NOMO-1 treated with DMSO at 0.1 percent for 48 hours (cell line): ENCODE measurements around the gene NAV3.
A peak's percentile ranks its signal among the peaks of the same experiment; 100 is the strongest.

ENCODE experiments used
- DNase-seq: peaks from one replicate; lab custom pipeline; 2025; ENCODE audit not compliant: unreplicated experiment; lab: John Stamatoyannopoulos, UW

Gene NAV3

DNA sequence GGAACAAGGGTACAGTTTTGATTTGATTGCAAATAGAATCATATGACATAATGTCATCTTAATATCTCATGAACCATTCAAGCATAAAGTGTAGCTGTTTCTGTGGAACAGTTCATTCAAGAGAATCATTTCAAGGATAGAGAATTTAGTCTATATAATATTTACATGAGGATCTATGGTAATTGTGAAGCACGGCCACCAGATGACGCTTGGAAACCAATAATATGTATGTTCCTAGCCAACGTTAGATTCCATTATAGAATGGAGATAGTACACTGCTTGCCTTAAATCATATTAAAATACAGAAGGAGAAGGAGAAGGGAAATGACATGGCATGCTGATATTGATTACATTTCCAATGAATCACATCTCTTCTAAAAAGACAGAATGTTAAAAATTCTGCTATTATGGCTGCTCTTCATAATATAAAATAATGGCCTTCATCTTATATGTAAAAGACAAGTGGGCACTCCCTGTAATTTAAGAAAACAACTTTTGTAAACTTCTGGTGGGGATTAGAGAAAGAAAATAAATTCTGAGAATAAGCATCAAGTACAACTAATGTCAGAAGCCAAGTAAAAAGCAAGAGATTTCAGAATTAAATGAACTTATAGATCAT lies 351.0 kb downstream of the NAV3 start:
- peak; percentile 6 for DNase-seq

DNA sequence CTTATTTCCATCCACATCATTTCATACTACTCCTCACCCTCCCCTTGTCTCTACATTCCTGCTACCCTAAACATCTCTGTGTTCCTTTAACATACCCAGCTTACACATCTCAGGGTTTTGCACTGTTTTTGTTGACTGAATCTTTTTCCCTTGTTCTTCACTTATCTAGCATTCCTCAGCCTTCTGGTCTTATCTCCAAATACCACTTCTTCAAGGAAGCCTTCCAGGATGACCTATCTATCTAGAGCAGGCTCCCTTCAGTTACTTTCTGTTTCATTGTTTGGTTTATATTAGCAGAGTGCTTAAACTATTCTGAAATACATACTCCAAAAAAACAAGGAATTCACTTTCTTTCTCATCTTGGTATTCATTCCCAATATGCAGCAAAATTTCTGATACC lies 353.1 kb downstream of the NAV3 start:
- DNase-seq: no peak

DNA sequence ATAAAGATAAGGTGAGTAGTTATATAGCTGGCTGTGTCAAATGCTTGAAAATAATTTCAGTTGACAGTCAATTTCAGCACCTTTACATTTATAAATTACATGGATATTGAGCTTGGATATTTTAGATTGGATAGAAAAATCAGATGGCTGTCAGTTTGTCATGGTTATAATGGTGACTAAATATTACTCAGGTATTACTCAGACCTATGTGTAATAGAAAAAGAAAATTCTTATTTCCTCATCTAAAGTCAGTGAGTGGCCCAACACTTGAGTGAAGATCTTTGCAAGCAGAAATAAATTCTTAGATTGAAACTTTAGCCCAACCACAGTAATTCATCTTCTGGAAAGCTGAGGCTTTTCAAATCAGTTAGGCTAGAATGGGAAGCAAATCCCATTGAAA lies 354.4 kb downstream of the NAV3 start:
- no peak for DNase-seq

DNA sequence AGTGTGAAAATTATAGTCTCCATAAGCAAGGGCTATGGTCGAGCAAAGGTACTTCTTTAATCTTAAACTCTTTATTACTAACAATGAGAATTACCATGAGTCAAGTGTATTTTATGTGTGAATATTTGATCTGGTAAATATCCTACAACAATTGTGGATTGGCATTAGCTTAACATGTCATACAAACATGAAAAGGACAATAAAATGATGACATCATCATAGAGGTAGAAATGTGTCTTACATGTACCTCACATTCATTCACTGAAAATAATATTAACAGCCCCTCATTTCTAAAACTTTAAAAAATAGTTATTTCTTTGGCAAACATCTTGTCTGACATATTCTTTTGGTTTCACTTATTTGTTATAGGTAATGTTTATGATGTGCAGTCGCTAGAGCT lies 355.0 kb downstream of the NAV3 start:
- no peak for DNase-seq

- DNase-seq: no peak
Measured at GRCh38 chr12:78186670-78187069, 356.0 kb downstream of the NAV3 start.

DNA sequence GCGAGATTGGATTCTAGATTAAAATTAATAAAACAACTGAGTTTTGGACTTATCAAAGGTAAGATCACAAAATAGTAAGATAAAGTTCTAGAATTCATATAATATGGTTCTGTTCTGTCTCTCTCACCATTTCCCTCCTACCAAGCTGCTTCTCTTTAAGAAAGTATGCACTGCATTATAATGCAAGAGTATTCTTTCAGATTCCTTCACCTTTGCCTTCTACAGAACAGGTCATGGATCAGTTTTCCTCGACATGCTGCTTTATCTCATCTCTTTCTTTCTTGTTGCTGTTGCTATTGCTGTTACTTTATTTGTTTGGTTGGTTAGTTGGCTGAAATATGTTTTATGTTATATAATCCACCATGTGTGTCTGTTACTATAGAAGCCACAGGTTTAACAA lies 357.0 kb downstream of the NAV3 start:
- no peak for DNase-seq

GRCh38 chr12:78189656-78190055 lies 359.0 kb downstream of the NAV3 start:
- no peak for DNase-seq

- no peak for DNase-seq
Measured at GRCh38 chr12:78191611-78192010, 360.9 kb downstream of the NAV3 start.

DNA sequence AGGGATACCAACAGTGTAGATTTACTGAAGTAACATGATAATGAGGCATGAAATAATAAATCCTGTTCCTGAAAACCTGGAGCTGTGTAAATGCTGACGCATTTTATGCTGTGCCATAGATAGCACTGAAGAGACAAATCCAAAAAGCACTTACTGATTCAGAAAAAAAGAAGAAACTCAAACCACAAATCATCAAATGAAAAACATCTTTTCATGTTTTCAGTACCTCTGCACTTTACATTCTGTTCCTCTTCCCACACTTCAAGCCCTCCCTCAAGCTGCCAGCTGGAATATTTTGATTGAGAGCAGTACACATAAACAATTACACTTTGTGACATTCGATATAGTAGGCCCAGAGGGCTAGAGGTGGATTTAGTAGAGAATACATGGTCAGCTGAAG lies 362.3 kb downstream of the NAV3 start:
- no peak for DNase-seq

DNA sequence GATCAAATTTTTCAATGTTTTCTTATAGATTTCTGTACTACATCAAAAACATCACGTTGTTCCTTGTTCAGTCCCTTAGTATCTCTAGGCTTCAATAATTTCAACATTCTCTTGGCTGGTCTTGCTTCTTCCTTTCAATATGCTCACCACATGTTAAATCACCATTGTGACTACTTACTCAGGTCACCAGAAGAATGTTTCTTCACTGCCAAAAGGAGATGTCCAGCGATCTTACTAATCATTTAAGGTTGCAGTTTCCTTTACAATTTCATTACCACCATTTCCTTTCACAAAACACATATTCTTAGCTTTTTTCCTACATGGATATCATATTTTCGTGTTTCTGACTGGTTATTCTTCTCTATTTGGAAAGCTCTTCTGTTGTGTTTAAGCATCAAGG lies 363.8 kb downstream of the NAV3 start:
- DNase-seq: no peak

DNA sequence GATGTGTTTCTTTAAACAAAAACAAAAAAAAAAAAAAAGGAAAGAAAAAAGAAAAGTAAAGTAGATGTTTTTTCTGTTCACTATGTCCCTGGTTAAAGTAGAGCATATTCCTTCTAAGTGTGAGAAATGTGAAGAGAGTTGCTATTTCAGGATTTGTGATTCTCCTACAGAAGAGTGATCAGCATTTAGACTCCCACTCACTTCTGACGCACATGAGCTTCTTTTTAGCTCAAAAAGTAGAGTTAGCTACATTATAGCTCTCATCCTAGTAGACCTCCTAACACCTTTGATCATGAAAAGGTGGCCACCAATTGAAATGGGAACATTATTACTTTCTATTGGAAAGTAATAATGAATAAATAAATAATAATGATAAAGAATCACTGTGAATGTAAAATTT lies 368.2 kb downstream of the NAV3 start:
- DNase-seq: no peak

DNA sequence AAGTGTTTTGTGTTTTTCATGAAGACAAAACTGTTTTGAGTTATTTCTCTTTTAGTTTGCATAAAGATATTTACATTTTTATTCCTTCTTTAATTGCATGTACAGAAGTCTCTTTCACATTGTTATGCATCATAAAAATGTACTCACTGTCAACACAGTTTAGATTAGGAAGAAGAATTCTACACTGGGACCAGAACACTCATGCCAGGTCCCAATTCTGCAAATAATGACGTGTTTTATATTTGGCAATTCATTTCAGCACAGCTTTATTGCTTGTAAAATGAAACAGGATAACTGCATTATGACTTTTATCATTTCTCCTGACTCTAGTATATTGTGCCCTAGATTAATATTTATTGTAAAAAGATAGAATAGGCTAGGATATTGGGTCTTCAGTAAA lies 369.2 kb downstream of the NAV3 start:
- no peak for DNase-seq

GRCh38 chr12:78204926-78205325 lies 374.2 kb downstream of the NAV3 start:
- DNase-seq: no peak

DNA sequence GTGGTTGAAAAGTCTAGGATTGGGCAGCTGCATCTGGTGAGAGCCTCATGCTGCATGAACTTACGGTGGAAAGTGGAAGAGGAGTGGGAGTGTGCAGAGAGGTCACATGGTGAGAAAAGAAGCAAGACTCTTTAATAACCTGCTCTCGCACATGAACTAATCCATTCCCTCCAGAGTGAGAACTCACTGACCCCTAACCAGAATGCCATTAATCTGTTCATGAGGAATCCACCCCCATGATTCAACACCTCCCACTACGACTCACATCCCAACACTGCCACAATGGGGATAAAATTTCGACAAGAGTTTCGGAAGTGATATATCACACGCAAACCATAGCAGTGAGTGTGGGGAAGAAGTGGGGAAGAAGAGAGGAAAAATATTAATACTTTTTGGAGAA lies 377.4 kb downstream of the NAV3 start:
- DNase-seq: no peak

GRCh38 chr12:78209846-78210505 lies 379.3 kb downstream of the NAV3 start:
- no peak for DNase-seq

DNA sequence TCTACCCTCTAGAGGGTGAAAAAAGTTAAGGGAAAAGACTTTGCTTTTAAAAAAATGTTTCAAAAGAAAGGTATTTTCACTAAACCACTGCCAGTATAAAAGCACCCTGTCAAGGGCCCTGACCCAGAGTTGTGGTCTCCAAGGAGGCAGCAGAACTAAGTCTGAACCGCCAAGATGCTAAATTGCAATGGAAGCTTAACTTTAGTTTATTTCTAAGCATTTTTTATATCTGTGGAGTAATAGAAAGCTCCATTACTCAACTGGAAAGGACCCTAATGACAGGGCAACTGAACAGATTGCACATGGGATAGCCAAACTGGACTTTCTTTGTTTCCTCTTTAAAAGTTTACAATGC lies 379.8 kb downstream of the NAV3 start:
- no peak for DNase-seq

GRCh38 chr12:78210894-78211302 lies 380.2 kb downstream of the NAV3 start:
- DNase-seq: no peak

DNA sequence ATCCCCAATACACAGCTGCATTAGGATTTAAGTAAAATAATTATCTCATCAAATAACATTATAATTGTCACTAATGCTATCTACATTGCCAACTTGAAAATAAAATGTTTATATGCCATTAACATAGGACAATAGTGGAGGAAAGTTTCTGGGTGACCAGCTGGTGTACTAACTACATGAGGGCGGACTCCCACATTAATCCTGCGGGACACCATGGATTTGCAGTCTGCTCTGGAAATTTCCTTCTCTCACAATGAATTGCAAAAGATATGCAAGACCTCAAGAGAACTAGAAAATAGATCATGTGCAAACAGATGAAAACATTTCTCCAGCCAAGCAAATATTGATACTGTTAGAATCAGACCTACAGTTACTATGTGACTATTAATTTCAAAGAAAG lies 390.1 kb downstream of the NAV3 start:
- DNase-seq: no peak

GRCh38 chr12:78224154-78224553 lies 393.5 kb downstream of the NAV3 start:
- DNase-seq: no peak

DNA sequence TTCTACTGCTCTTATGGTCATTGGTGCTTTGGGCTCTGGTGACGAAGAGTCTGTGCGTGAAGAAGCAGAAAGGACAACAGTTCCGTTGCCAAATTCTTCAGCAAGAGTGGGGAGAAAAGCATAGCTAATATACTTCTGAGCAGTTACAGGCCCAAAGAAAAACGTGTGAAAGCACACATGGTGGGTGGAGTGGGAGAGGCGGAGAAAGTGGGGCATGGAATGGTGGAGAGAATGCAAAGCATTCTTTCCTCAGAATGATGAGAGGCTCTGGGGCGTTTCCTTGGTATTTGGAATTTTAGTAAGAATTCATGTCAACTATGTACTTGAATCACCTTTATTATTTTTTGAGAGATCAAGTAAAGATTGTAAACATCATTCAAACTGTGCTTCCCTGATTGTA lies 396.1 kb downstream of the NAV3 start:
- DNase-seq: no peak

GRCh38 chr12:78229591-78230101 lies 399.0 kb downstream of the NAV3 start:
- DNase-seq: peak; percentile 39

- DNase-seq: no peak
Measured at GRCh38 chr12:78232756-78233155, 402.1 kb downstream of the NAV3 start.

DNA sequence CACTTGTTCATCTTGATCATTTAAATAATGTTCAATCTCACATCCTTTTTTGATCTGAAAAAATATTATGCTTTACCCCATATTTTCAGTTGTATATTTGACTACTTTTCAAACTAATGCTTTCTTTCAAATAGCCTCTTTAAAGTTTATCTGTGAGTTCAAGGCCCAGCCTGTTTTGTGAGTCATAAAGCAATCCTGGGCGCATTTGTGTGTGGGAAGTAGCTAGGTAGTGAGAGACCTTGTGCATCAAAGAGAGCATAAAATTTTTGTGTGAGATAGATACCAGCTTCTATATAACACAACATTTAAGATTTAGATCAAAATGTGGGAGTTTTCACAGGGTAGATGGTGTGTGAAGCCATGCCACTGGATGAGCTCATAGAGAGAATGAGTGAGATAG lies 405.6 kb downstream of the NAV3 start:
- DNase-seq: no peak
